Fibroblast of mammary gland (primary cell): ENCODE results near the gene EIF4G3.

Experiments
- DNase-seq: peaks from one replicate; pipeline ENCODE4 v3.0.0-alpha.2; 2010; ENCODE audit warnings: low read depth
- H3K4me3 ChIP-seq: 2 replicates; pipeline ENCODE4 v1.5.1; 2011; ENCODE audit warnings: low read depth, mild to moderate bottlenecking, low read length, moderate library complexity; ENCODE audit not compliant: control insufficient read depth
- CTCF ChIP-seq: conservative IDR thresholded peaks from 2 replicates; pipeline ENCODE4 v1.5.1; 2011; ENCODE audit warnings: low read depth, low read length, inconsistent platforms; ENCODE audit not compliant: control insufficient read depth, insufficient read depth

Gene EIF4G3

GRCh38 chr1:20893931-20894330 is 282.8 kb downstream of the EIF4G3 start:
- TF ChIP-seq CTCF: no peak
- peak; percentile 14 for DNase-seq
- H3K4me3 ChIP-seq: no peak overlapping the region

DNA sequence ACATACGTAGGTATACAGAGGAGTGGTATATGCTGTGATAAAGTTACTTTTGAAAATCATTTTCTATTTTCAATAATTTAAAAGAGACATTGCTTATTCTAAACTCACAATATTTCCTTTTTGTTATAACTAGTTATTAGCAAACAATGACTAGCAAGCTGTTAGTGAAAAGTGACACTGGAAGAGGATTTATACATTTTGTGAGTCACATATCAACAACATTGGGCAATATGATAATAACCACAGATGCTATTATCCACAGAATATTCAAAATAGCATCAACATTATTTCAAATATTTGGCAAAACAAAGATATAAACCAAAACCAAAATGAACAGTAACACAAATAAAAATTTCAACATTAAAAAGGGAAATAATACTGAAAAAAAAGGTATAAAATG is 285.6 kb downstream of the EIF4G3 start:
- peak; percentile 49 for DNase-seq
- TF ChIP-seq CTCF: no peak
- H3K4me3 ChIP-seq: no peak overlapping the region

GRCh38 chr1:20887246-20887645 is 289.5 kb downstream of the EIF4G3 start:
- no peak for DNase-seq
- H3K4me3 ChIP-seq: no peak overlapping the region
- no peak for TF ChIP-seq CTCF

GRCh38 chr1:20885121-20885520 is 291.6 kb downstream of the EIF4G3 start:
- no peak for TF ChIP-seq CTCF
- no peak overlapping the region for H3K4me3 ChIP-seq
- peak; percentile 46 for DNase-seq

- no peak overlapping the region for H3K4me3 ChIP-seq
- DNase-seq: no peak
- no peak for TF ChIP-seq CTCF
Observed at GRCh38 chr1:20884513-20884912, 292.2 kb downstream of the EIF4G3 start.

GRCh38 chr1:20883766-20884165 is 292.9 kb downstream of the EIF4G3 start:
- no peak for TF ChIP-seq CTCF
- DNase-seq: no peak
- no peak overlapping the region for H3K4me3 ChIP-seq

GRCh38 chr1:20882837-20883236 is 293.9 kb downstream of the EIF4G3 start:
- no peak for DNase-seq
- no peak overlapping the region for H3K4me3 ChIP-seq
- TF ChIP-seq CTCF: no peak
